ENCODE data around the gene OSMR.

The OSMR gene

GRCh38 chr5:38932854-38933408 lies 87.1 kb downstream of the OSMR start:
- DNase-seq = no peak

DNA sequence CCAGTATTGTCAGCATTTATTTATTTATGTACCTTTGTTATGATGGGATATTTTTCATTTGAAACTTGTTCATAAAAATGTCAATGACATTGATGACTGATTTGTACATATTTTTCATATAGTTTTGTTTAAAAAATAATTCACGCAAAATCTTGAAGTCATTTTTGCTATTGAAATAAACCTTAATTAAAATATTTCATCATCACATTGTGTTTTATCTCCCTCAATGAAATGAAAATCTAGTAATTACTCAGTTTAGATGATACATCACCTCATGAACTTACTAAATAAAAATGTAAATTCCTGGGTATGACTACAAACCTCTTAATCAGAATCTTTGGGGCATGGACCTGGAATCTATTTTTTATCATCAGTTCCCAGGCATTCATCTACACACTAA lies 89.6 kb downstream of the OSMR start:
- no peak for DNase-seq

GRCh38 chr5:38936269-38936668 lies 90.5 kb downstream of the OSMR start:
- DNase-seq = no peak

- DNase-seq = no peak
Observed at GRCh38 chr5:38938424-38938823, 92.6 kb downstream of the OSMR start.

- DNase-seq = no peak
Observed at GRCh38 chr5:38938973-38939372, 93.2 kb downstream of the OSMR start.

DNA sequence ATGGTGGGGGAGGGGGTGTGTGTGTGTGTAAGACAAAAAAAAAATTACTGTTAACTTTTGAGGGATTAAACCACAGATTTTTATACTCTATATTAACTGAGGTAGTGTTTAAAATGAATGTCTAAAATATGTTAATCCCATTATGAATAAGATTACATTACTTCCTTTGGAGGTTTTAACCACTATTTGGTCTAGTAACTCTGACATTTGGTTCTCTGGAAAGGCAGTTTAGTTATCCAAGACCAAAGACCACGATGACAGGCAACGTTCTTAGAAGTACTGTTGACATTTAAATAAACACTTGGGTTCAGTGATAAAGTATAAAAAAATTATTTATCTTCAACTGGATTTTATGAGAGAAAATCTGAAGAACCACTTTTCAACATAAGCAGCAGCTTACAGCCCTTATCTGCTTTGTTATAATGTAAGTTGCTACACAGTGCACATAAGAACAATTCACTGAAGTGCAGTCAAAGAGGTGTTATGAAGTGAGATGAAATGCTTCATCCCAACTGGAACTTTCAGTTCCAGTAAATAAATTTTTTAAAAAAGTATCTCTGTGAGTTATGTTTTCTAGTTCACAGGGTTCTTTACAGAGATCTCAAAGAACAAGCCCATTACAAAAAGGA lies 94.5 kb downstream of the OSMR start:
- DNase-seq = no peak

- no peak for DNase-seq
Observed at GRCh38 chr5:38941912-38942311, 96.1 kb downstream of the OSMR start.

- no peak for DNase-seq
Observed at GRCh38 chr5:38944282-38944681, 98.5 kb downstream of the OSMR start.

DNA sequence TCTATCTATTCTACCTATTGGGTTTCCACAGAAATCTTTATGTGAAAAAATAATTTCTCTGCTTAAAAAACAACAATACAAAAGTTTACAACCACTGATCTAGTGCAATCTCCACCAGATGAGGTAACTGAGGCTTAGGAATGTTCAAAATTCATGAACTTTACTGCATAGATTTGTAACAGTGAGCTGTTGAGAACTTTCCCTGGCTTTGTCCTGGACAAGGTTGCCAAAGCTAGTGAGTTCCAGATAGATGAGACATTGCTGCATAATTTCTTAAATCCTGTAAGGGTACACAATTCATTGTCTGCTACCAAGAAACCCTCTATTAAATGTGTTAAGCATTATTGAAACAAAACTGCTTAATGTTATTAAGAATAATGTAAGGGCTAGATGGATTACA lies 102.7 kb downstream of the OSMR start:
- DNase-seq = no peak

DNA sequence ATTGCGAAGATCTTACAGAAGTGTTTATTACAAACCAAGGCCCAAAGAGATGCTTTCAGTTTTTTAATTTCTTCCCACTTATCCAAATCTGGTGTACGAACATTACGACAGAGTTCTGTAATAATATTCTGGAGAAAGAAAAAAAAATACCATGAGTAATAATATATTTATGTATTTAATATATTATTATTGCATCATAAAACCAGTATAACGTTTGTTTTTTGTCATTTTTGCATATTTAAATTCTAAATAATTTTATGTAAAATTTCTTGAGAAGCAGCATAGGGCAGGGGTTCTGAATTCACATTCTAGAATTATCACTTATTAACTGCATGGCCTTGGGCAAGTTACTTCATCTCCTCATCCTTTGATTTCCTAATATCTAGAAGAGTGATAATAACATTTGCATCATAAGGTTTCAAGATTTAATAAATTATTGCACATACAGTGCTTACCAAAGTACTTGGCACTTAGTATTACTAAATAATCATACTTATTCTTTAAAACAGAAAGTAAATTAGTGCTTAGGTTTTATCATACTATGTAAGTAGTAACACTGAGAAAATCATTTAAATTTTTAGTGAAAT lies 107.7 kb downstream of the OSMR start:
- DNase-seq = no peak

DNA sequence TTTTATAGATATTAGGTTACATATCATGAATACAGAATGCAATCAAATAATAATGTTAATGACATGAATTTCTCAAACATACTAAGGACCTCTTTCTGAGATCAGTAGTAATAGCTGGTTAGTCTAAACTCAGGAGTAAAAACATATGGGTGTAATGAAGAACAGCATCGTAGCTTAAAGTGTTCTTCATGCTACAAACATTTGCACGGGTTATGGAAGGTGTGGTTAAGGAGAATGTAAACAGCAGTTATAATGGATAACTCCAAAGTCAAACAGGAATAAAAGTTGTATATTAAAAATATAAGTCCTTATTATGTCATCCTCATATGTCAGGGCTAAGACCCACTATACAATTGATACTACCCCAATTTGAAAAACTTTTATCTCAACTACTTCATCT lies 115.9 kb downstream of the OSMR start:
- no peak for DNase-seq

GRCh38 chr5:38968665-38969064 lies 122.9 kb downstream of the OSMR start:
- DNase-seq = no peak

DNA sequence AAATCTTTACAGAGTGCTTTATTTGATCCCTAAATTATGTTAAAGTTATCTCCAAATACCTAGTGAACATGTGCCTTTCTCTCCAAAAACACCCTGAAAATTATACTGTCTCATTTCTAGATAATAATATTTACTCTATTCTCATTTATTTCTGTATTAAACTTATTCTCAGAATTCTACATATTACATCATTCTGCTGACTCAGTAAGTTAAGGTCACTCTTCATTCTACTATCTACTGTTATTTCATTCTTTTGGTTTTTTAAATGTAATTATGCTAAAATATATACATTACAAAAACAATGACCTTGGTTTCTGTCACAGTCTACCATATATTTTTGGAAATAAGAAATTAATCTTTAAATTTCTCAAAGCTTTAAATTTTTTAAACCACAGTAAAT lies 132.2 kb downstream of the OSMR start:
- no peak for DNase-seq

DNA sequence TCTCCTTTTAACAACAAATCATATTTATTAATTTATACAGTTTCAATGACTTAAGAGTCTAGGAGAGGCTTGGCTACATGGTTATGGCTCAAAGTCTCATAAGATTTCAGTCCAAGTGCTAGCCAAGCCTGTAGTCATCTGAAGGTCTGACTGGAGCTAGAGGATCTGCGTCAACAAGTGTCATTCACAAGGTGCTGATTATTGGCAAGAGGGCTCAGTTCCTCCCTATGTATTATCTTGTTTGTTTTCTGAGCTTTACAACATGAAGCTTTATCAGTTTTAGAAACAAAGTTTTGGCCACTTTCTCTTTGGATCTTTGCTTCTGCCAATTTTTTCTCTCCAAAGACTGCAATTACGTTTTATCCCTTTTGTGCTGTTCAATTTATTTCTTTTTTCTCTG lies 133.7 kb downstream of the OSMR start:
- DNase-seq = no peak
